Astrocyte (in vitro differentiated cells and primary cell): ENCODE results near the gene LRRC75A. TPM values are rescaled to one million over a fixed set of nuclear protein-coding genes. Genes with fewer than 3 reads are reported as not detected.

Experiments used
- DNase-seq: peaks from one replicate; pipeline ENCODE4 v3.0.0-alpha.2; 2010; ENCODE audit warnings: low read depth
- FAIRE-seq: peaks from 2 replicates; lab custom pipeline; 2011; peaks lifted over from hg19 to GRCh38; lab: Jason Lieb, UNC
- H2AFZ ChIP-seq: 2 replicates; pipeline ENCODE4 v1.6.0; 2012; ENCODE audit warnings: low read depth, low read length, inconsistent platforms
- H3K27ac ChIP-seq: 2 replicates; pipeline ENCODE4 v1.5.1; 2011; ENCODE audit warnings: low read depth, low read length, inconsistent platforms
- H3K27me3 ChIP-seq: 2 replicates; pipeline ENCODE4 v1.6.0; 2011; ENCODE audit warnings: low read length, inconsistent platforms; ENCODE audit not compliant: insufficient read depth
- H3K36me3 ChIP-seq: 2 replicates; pipeline ENCODE4 v1.5.1; 2011; ENCODE audit warnings: low read length, inconsistent platforms; ENCODE audit not compliant: insufficient read depth
- H3K4me1 ChIP-seq: 2 replicates; pipeline ENCODE4 v1.5.1; 2011; ENCODE audit warnings: low read length, inconsistent platforms; ENCODE audit not compliant: insufficient read depth
- H3K4me2 ChIP-seq: 2 replicates; pipeline ENCODE4 v1.6.0; 2012; ENCODE audit warnings: low read length, inconsistent platforms
- H3K4me3 ChIP-seq: 2 replicates; pipeline ENCODE4 v1.5.1; 2011; ENCODE audit warnings: low read depth, mild to moderate bottlenecking, low read length, inconsistent platforms; ENCODE audit not compliant: insufficient read depth
- H3K79me2 ChIP-seq: 2 replicates; pipeline ENCODE4 v1.6.0; 2012; ENCODE audit warnings: mild to moderate bottlenecking, low read length, inconsistent platforms; ENCODE audit not compliant: insufficient read depth
- H3K9ac ChIP-seq: 2 replicates; pipeline ENCODE4 v1.6.0; 2012; ENCODE audit warnings: mild to moderate bottlenecking, low read length, inconsistent platforms
- H3K9me3 ChIP-seq: 2 replicates; pipeline ENCODE4 v1.5.1; 2012; ENCODE audit warnings: low read depth, mild to moderate bottlenecking, low read length, inconsistent platforms; ENCODE audit not compliant: insufficient read depth
- H4K20me1 ChIP-seq: 2 replicates; pipeline ENCODE4 v1.6.0; 2012; ENCODE audit warnings: low read length, inconsistent platforms; ENCODE audit not compliant: insufficient read depth
- H3K27ac Mint-ChIP-seq: one replicate; pipeline ENCODE4 v1.8.0; 2021; ENCODE audit warnings: mild to moderate bottlenecking, mixed read lengths; ENCODE audit not compliant: unreplicated experiment
- H3K27me3 Mint-ChIP-seq: one replicate; pipeline ENCODE4 v1.8.0; 2021; ENCODE audit warnings: low read depth, mixed read lengths; ENCODE audit not compliant: unreplicated experiment
- H3K36me3 Mint-ChIP-seq: one replicate; pipeline ENCODE4 v1.8.0; 2021; ENCODE audit warnings: low read depth, mixed read lengths; ENCODE audit not compliant: unreplicated experiment
- H3K4me1 Mint-ChIP-seq: one replicate; pipeline ENCODE4 v1.8.0; 2021; ENCODE audit warnings: low read depth, mixed read lengths; ENCODE audit not compliant: unreplicated experiment
- H3K4me3 Mint-ChIP-seq: one replicate; pipeline ENCODE4 v1.8.0; 2021; ENCODE audit warnings: mild to moderate bottlenecking, moderate library complexity, mixed read lengths; ENCODE audit not compliant: unreplicated experiment
- H3K9me3 Mint-ChIP-seq: one replicate; pipeline ENCODE4 v1.8.0; 2021; ENCODE audit warnings: mild to moderate bottlenecking, mixed read lengths; ENCODE audit not compliant: unreplicated experiment
- CTCF ChIP-seq: IDR thresholded peaks from 2 replicates; pipeline ENCODE4 v1.5.1; 2011; ENCODE audit warnings: low read depth, mild to moderate bottlenecking, inconsistent platforms, low read length, moderate library complexity; ENCODE audit not compliant: insufficient read depth
- EZH2 ChIP-seq: IDR thresholded peaks from 2 replicates; pipeline ENCODE4 v1.6.1; 2012; ENCODE audit warnings: mild to moderate bottlenecking, low read length, inconsistent platforms; ENCODE audit not compliant: insufficient read depth
- total RNA-seq: library from RNA; stranded (reverse); gene quantifications from 2 replicates; pipeline ENCODE4 v1.2.1, GENCODE V29; 2021

LRRC75A gene
- total RNA-seq, 1 donor from 2014 or later, result 0.36 TPM

DNA sequence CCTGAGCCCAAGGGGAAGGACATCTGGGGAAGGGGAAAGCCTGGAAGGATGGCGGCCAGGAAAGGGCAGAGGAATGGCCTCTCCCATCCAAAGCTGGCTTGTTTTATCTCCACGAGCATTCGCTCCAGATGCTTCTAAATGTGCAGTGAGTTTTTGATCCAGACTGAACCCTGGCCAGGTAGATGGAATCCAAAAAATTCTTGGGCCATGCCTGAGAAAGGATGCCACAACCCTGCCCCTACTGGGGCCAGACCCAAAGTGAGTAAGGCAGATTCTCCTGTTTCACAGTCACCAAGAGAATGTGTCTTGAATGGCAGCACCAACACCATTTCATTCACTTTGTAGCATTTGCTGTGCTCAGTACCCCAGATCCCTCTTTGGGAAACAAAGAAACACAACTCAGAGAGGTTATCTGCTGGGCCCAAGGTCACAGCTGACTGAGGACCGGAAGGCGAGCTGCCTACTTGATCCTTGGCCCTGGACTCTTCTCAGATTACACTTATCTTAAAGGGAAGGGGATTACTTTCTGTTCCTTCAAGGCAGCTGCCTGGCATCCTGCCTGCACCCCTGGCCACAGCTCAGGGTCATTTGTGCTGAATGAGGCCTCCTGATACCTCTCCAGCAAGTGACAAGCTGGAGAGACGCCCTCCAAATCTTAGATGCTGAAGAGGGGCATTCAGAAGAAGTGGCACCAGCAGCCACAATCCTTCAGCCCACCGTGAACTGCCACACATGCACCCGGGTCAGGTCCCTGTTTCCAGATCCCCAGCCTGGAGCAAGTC is 3.6 kb downstream of the LRRC75A start:
- Histone ChIP-seq H4K20me1 (no peaks in the 10 kb centered on the region), H3K27me3 (peaks cover 8% of the 10 kb centered on the region), H3K4me3 (no peak overlapping the region), H3K4me1 (peaks cover 22% of the 10 kb centered on the region), H3K9me3 (no peaks in the 10 kb centered on the region), H3K27ac (no peak overlapping the region), H3K9ac (no peak overlapping the region), H3K79me2 (no peaks in the 10 kb centered on the region), H3K36me3 (no peaks in the 10 kb centered on the region), H3K4me2 (no peak overlapping the region), H2AFZ (no peak overlapping the region)
- H3K27me3 Mint-ChIP-seq, result peaks cover 49% of the 10 kb centered on the region
- no peak overlapping the region for H3K4me3 Mint-ChIP-seq
- H3K27ac Mint-ChIP-seq, result no peak overlapping the region
- no peak for DNase-seq
- H3K4me1 Mint-ChIP-seq, result peaks cover 15% of the 10 kb centered on the region
- TF ChIP-seq EZH2 (no peak), CTCF (no peak)
- H3K9me3 Mint-ChIP-seq, result no peaks in the 10 kb centered on the region
- peaks cover 3% of the 10 kb centered on the region for H3K36me3 Mint-ChIP-seq
- FAIRE-seq, result no peak

DNA sequence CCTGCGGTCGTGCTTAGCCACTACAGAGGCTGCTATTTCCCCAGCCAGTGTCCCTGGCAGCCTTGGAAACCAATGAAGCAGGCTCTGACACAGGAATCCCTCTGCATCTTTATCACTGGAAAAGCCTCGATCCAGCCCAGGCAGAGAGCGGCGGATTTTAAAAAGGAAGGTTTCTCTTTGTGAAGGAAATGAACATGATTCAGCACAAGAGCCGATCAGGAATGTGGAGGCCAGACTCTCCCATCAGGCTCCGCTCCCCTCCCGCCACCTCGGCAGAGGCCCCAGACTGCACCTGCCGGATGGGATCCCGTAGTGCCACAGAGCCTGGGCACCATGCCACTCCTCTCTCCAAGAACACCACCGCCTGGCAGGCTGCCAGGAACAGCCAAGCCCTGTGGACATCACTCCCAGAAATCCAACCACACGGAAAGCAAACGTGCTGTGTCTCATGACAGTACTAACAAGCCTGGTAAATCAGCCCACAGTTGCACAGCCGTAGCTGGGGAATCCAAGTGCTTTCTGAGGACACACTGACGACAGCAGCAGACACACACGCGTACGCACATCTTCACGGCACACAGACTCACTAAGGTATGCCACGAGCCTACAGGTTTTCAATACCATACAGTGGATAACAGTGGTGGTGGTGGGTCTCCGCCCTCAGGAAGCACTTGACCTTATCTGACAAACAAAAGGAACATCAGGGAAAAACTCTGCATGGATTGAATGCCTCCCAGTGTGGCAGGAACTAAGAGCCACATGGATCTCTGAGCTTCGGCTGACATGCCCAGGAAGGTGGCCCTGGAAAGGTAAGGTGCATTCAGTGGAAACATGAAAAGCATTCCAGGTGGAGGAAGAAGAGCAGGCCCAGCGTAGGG is 5.4 kb downstream of the LRRC75A start:
- no peaks in the 10 kb centered on the region for H3K9me3 Mint-ChIP-seq
- H4K20me1 ChIP-seq, result no peaks in the 10 kb centered on the region
- H3K27me3 ChIP-seq, result peaks cover 8% of the 10 kb centered on the region
- peaks cover 41% of the 10 kb centered on the region for H3K27me3 Mint-ChIP-seq
- FAIRE-seq (peak; percentile 9), DNase-seq (peak; percentile 67)
- H3K27ac Mint-ChIP-seq, result peak overlapping the region; percentile 23
- peaks cover 22% of the 10 kb centered on the region for H3K4me1 ChIP-seq
- no peaks in the 10 kb centered on the region for H3K79me2 ChIP-seq
- H3K36me3 ChIP-seq, result no peaks in the 10 kb centered on the region
- H3K9me3 ChIP-seq, result no peaks in the 10 kb centered on the region
- H3K9ac ChIP-seq, result peak overlapping the region; percentile 41
- TF ChIP-seq EZH2 (no peak), CTCF (no peak)
- H3K4me1 Mint-ChIP-seq, result peaks cover 15% of the 10 kb centered on the region
- H3K4me3 Mint-ChIP-seq, result peak overlapping the region; percentile 43
- no peak overlapping the region for H3K4me3 ChIP-seq
- H3K27ac ChIP-seq, result peak overlapping the region; percentile 32
- peak overlapping the region; percentile 75 for H3K4me2 ChIP-seq
- peaks cover 3% of the 10 kb centered on the region for H3K36me3 Mint-ChIP-seq
- H2AFZ ChIP-seq, result peak overlapping the region; percentile 43
